ENCODE measurements around the gene FKBP4.

Gene FKBP4

DNA sequence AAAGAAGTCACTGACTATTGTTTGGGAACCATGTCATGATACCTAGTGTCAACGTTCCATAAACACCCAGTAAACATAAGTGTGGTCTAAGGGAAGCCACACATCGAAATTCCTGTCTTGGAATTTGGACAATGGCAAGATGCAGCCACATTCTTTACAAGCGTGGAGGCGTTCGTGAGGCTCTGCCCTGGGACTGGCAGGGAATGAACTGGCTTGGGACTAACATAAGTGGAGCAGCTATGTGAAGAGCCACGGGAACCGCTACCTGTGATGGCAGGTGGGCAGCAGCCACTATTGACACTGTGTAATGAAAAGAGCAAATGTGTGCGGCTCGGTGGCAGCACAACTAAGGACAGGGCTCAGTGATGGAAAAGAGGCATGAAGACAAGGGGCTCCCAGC, 50.0 kb downstream of the FKBP4 start:
- peak; percentile 15 to 53 for DNase-seq

DNA sequence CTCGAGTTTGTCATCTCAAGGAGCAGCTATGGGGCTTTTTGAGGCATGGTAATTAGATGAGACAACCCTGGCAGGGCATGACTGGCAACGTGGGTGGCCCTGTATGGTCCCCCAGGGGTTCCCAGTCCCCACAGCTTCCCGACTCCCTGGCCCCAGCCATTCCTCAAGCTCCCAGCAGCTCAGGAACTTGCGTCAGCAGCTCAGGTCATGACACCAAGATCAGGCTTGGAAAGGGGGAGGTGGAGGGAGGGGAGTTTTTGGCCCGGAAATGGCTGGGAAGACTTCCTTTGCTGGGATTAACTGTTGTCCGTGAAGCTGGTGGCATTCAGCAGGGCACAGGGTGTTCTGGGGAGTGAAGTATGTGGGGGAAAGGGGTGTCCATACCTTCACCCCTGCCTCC, 50.5 kb downstream of the FKBP4 start:
- Histone ChIP-seq H3K27me3 (ENCODE audit: insufficient read depth, low read length) (no peaks in the 10 kb centered on the region), H4K8ac (ENCODE audit: low read depth, low read length) (no peak overlapping the region)
- no CpG with 5 or more reads among the region's 6 CpGs for WGBS (ENCODE audit: extremely low coverage, insufficient coverage, insufficient read length)

More for the DNA sequence above, 50.0 kb downstream of the FKBP4 start:
- Histone ChIP-seq H3K4me2 (ENCODE audit: low read length) (no peak overlapping the region), H3K14ac (ENCODE audit: low read length) (no peak overlapping the region), H2BK5ac (ENCODE audit: low read depth, low read length, poor library complexity) (no peak overlapping the region), H3K18ac (ENCODE audit: low read length) (no peak overlapping the region), H3K4me1 (ENCODE audit: control insufficient read depth in 1 of 2, insufficient read depth in 2 of 2, low read length in 2 of 2) (peaks cover 14 to 19% of the 10 kb centered on the region in 2 experiments), H3K27ac (ENCODE audit: low read depth, low read length) (no peak overlapping the region), H3K36me3 (ENCODE audit: control insufficient read depth in 1 of 2, insufficient read depth in 2 of 2, low read length in 2 of 2) (peaks cover 0 to 4% of the 10 kb centered on the region in 2 experiments), H4K12ac (ENCODE audit: low read depth, low read length) (no peak overlapping the region), H2AK5ac (ENCODE audit: low read length) (no peak overlapping the region), H3K79me1 (ENCODE audit: low read length) (no peaks in the 10 kb centered on the region), H3K23ac (ENCODE audit: low read length) (no peak overlapping the region), H3K27me3 (ENCODE audit: insufficient read depth, low read length) (no peaks in the 10 kb centered on the region), H3K4ac (ENCODE audit: low read depth, low read length) (no peak overlapping the region), H2AFZ (ENCODE audit: insufficient read depth, low read length, poor library complexity) (no peak overlapping the region), H2BK120ac (ENCODE audit: insufficient read depth, low read length, poor library complexity) (no peak overlapping the region), H4K91ac (ENCODE audit: low read depth, low read length) (no peak overlapping the region), H3K4me3 (ENCODE audit: low read depth, low read length) (no peak overlapping the region), H3K79me2 (ENCODE audit: control insufficient read depth, insufficient read depth, low read length, poor library complexity) (no peaks in the 10 kb centered on the region), H3K9ac (ENCODE audit: low read length) (no peak overlapping the region), H4K8ac (ENCODE audit: low read depth, low read length) (no peak overlapping the region), H3K9me3 (ENCODE audit: insufficient read depth, low read depth, low read length) (no peaks in the 10 kb centered on the region), H2BK12ac (ENCODE audit: low read length) (no peak overlapping the region)
- WGBS (ENCODE audit: extremely low coverage, insufficient coverage, insufficient read length): no CpG with 5 or more reads among the region's 9 CpGs

DNA sequence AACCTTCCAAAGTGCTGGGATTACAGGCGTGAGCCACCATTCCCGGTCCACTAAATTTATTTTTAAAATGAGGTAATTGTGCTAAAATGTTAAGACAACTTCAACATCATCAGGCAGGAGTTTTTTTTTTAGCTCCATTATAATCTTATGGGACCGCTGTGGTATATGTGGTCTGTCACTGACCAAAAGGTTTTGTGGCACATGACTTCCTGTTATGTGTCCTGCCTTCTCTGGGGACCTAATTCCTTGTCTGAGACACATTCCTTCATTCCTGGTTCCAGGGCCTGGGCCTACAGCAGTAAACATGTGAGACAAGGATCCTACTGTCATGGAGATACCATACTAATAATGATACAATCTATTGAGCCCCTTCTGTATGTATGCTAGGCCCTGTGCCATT, 57.2 kb downstream of the FKBP4 start:
- Histone ChIP-seq H3K4me2 (ENCODE audit: low read length) (no peak overlapping the region), H3K4me1 (ENCODE audit: control insufficient read depth in 1 of 2, insufficient read depth in 2 of 2, low read length in 2 of 2) (peaks cover 9 to 11% of the 10 kb centered on the region in 2 experiments), H3K79me2 (ENCODE audit: control insufficient read depth, insufficient read depth, low read length, poor library complexity) (no peaks in the 10 kb centered on the region), H3K36me3 (ENCODE audit: control insufficient read depth in 1 of 2, insufficient read depth in 2 of 2, low read length in 2 of 2) (no peaks in the 10 kb centered on the region), H3K14ac (ENCODE audit: low read length) (no peak overlapping the region), H3K4ac (ENCODE audit: low read depth, low read length) (no peak overlapping the region), H3K4me3 (ENCODE audit: low read depth, low read length) (no peak overlapping the region), H3K9ac (ENCODE audit: low read length) (no peak overlapping the region), H3K79me1 (ENCODE audit: low read length) (no peaks in the 10 kb centered on the region), H4K91ac (ENCODE audit: low read depth, low read length) (no peak overlapping the region), H2BK12ac (ENCODE audit: low read length) (no peak overlapping the region), H3K18ac (ENCODE audit: low read length) (no peak overlapping the region), H3K27ac (ENCODE audit: low read depth, low read length) (no peak overlapping the region), H4K8ac (ENCODE audit: low read depth, low read length) (no peak overlapping the region), H3K27me3 (ENCODE audit: insufficient read depth, low read length) (no peaks in the 10 kb centered on the region), H3K23ac (ENCODE audit: low read length) (no peak overlapping the region), H2BK5ac (ENCODE audit: low read depth, low read length, poor library complexity) (no peak overlapping the region), H2AK5ac (ENCODE audit: low read length) (no peak overlapping the region), H2AFZ (ENCODE audit: insufficient read depth, low read length, poor library complexity) (no peak overlapping the region), H2BK120ac (ENCODE audit: insufficient read depth, low read length, poor library complexity) (no peak overlapping the region), H4K12ac (ENCODE audit: low read depth, low read length) (no peak overlapping the region), H3K9me3 (ENCODE audit: insufficient read depth, low read depth, low read length) (no peaks in the 10 kb centered on the region)
- no CpG with 5 or more reads among the region's 3 CpGs for WGBS (ENCODE audit: extremely low coverage, insufficient coverage, insufficient read length)
- no peak for DNase-seq

More for the DNA sequence above, 50.5 kb downstream of the FKBP4 start:
- Histone ChIP-seq H4K12ac (ENCODE audit: low read depth, low read length) (no peak overlapping the region), H3K79me1 (ENCODE audit: low read length) (no peaks in the 10 kb centered on the region), H3K23ac (ENCODE audit: low read length) (no peak overlapping the region), H2AFZ (ENCODE audit: insufficient read depth, low read length, poor library complexity) (no peak overlapping the region), H3K27ac (ENCODE audit: low read depth, low read length) (no peak overlapping the region), H3K4me2 (ENCODE audit: low read length) (no peak overlapping the region), H3K9me3 (ENCODE audit: insufficient read depth, low read depth, low read length) (no peaks in the 10 kb centered on the region), H2BK5ac (ENCODE audit: low read depth, low read length, poor library complexity) (no peak overlapping the region), H2AK5ac (ENCODE audit: low read length) (no peak overlapping the region), H3K18ac (ENCODE audit: low read length) (no peak overlapping the region), H2BK12ac (ENCODE audit: low read length) (no peak overlapping the region), H3K4ac (ENCODE audit: low read depth, low read length) (no peak overlapping the region), H3K36me3 (ENCODE audit: control insufficient read depth in 1 of 2, insufficient read depth in 2 of 2, low read length in 2 of 2) (peaks cover 0 to 4% of the 10 kb centered on the region in 2 experiments), H3K4me3 (ENCODE audit: low read depth, low read length) (no peak overlapping the region), H3K4me1 (ENCODE audit: control insufficient read depth in 1 of 2, insufficient read depth in 2 of 2, low read length in 2 of 2) (peaks cover 14 to 19% of the 10 kb centered on the region in 2 experiments), H4K91ac (ENCODE audit: low read depth, low read length) (no peak overlapping the region), H3K14ac (ENCODE audit: low read length) (no peak overlapping the region), H3K79me2 (ENCODE audit: control insufficient read depth, insufficient read depth, low read length, poor library complexity) (no peaks in the 10 kb centered on the region), H3K9ac (ENCODE audit: low read length) (no peak overlapping the region), H2BK120ac (ENCODE audit: insufficient read depth, low read length, poor library complexity) (no peak overlapping the region)
- no peak for DNase-seq

DNA sequence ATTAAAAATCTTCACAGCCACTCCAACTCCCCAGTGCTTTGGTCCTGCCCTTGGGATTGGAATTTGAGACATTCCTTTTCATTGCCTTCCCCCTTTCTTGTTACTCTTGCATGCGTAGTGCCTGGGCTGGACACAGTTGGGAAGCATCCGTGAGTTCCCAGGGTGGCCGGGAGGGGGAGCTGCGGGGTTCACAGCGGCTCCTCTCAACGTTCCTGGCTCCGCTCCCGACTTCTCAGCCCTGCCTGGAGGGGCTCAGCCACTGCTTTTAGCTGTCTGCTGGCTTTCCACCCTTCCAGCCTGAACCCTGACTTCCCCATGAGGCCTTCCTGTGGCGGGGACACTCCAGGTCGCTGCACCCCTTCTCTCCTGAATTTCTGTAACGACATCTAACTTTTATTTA, 58.9 kb downstream of the FKBP4 start:
- DNase-seq: peak; percentile 52 to 62
- H3K18ac ChIP-seq (ENCODE audit: low read length): no peak overlapping the region
- WGBS (ENCODE audit: extremely low coverage, insufficient coverage, insufficient read length): no CpG with 5 or more reads among the region's 11 CpGs
- H3K9me3 ChIP-seq (ENCODE audit: insufficient read depth, low read depth, low read length): no peaks in the 10 kb centered on the region
- no peak overlapping the region for H3K4ac ChIP-seq (ENCODE audit: low read depth, low read length)
- no peak overlapping the region for H3K4me2 ChIP-seq (ENCODE audit: low read length)
- H3K23ac ChIP-seq (ENCODE audit: low read length): no peak overlapping the region
- no peak overlapping the region for H3K4me3 ChIP-seq (ENCODE audit: low read depth, low read length)
- H3K9ac ChIP-seq (ENCODE audit: low read length): no peak overlapping the region
- H3K27me3 ChIP-seq (ENCODE audit: insufficient read depth, low read length): no peaks in the 10 kb centered on the region
- H4K8ac ChIP-seq (ENCODE audit: low read depth, low read length): no peak overlapping the region
- no peak overlapping the region for H4K91ac ChIP-seq (ENCODE audit: low read depth, low read length)
- peaks cover 5 to 8% of the 10 kb centered on the region in 2 experiments for H3K4me1 ChIP-seq (ENCODE audit: control insufficient read depth in 1 of 2, insufficient read depth in 2 of 2, low read length in 2 of 2)
- no peak overlapping the region for H2BK120ac ChIP-seq (ENCODE audit: insufficient read depth, low read length, poor library complexity)
- H2BK12ac ChIP-seq (ENCODE audit: low read length): no peak overlapping the region
- peaks cover 8 to 9% of the 10 kb centered on the region in 2 experiments for H3K36me3 ChIP-seq (ENCODE audit: control insufficient read depth in 1 of 2, insufficient read depth in 2 of 2, low read length in 2 of 2)
- H3K79me2 ChIP-seq (ENCODE audit: control insufficient read depth, insufficient read depth, low read length, poor library complexity): no peaks in the 10 kb centered on the region
- H3K27ac ChIP-seq (ENCODE audit: low read depth, low read length): no peak overlapping the region
- no peak overlapping the region for H2AK5ac ChIP-seq (ENCODE audit: low read length)
- no peak overlapping the region for H2BK5ac ChIP-seq (ENCODE audit: low read depth, low read length, poor library complexity)
- H3K14ac ChIP-seq (ENCODE audit: low read length): no peak overlapping the region
- H4K12ac ChIP-seq (ENCODE audit: low read depth, low read length): no peak overlapping the region
- no peak overlapping the region for H2AFZ ChIP-seq (ENCODE audit: insufficient read depth, low read length, poor library complexity)
- H3K79me1 ChIP-seq (ENCODE audit: low read length): no peaks in the 10 kb centered on the region

Measured in trophoblast cell (in vitro differentiated cells and primary cell).